Tibial artery (tissue), 4 donors: Measurements from ENCODE around the gene FMO4.
"Not testable (repeated sequence)": the region's sequence is repeated elsewhere in the genome, so short reads cannot be mapped to it uniquely, and the experiment has no call there.

Experiments used
- DNase-seq, 2 donors: peaks; one replicate each; pipeline ENCODE4 v3.0.0-alpha.2; 2019
- H3K27ac ChIP-seq, 2 donors: fragments of 200-600 bp; sonication (generic) in 1 of 2; 1 replicate in 1 of 2; 2 replicates in 1 of 2; pipeline ENCODE4 v1.5.1; 2018 to 2019; ENCODE audit warnings: mild to moderate bottlenecking in 1 of 2
- H3K27me3 ChIP-seq, 2 donors: fragments of 200-600 bp; sonication (generic) in 1 of 2; one replicate each; pipeline versions ENCODE4 v1.5.1 to v1.6.0; 2016 to 2019
- H3K36me3 ChIP-seq, 3 donors: fragments of 200-600 bp; sonication (generic) in 2 of 3; one replicate each; pipeline ENCODE4 v1.5.1; 2016 to 2019; ENCODE audit warnings: mild to moderate bottlenecking in 2 of 3
- H3K4me1 ChIP-seq, 4 donors: fragments of 200-600 bp; sonication (generic) in 2 of 4; 1 replicate in 3 of 4; 2 replicates in 1 of 4; pipeline ENCODE4 v1.5.1; 2016 to 2019
- H3K4me3 ChIP-seq, 2 donors: fragments of 200-600 bp; sonication (generic) in 1 of 2; 1 replicate in 1 of 2; 2 replicates in 1 of 2; pipeline ENCODE4 v1.5.1; 2018 to 2019; ENCODE audit warnings: mild to moderate bottlenecking in 2 of 2
- H3K9me3 ChIP-seq, 3 donors: fragments of 200-600 bp; sonication (generic) in 1 of 3; one replicate each; pipeline ENCODE4 v1.5.1; 2016 to 2019
- CTCF ChIP-seq, 2 experiments: fragments of 200-600 bp in 1 of 2; fragments of 450-650 bp in 1 of 2; IDR thresholded peaks; one replicate each; pipeline ENCODE4 v1.5.1; 2017 to 2019; ENCODE audit warnings: antibody characterized with exemption in 2 of 2, mild to moderate bottlenecking in 1 of 2, moderate library complexity in 1 of 2
- intact Hi-C: fragments of 100-400 bp; cut with DNase I; formaldehyde crosslinking; loops from one replicate; pipeline ENCODE4 v1.15.0; 2023; ENCODE audit warnings: low total_unique reads

The FMO4 gene

DNA sequence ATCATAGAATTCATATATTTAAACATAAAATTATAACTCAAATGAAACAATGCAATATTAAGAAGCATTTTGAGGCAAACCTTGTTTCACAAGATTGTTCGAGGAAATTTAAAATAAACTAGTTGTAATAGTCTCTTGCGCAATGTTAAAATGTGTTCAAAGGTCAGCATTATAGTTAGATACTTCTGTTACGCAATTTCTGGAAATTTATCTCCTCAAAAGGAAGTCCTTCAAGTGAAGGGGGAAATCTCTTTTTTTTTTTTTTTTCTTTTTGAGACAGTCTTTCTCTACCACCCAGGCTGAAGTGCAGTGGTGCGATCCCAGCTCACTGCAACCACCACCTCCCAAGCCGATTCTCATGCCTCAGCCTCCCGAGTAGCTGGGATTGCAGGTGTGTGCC is 52.1 kb downstream of the FMO4 start:
- H3K27ac ChIP-seq = no peak overlapping the region
- intact Hi-C loops = no loop called here

GRCh38 chr1:171366816-171367215 is 52.8 kb downstream of the FMO4 start:
- TF ChIP-seq CTCF (IDR thresholded peaks at IDR 0.05) = no peak
- no peaks in the 10 kb centered on the region for H3K36me3 ChIP-seq
- DNase-seq = no peak
- H3K27ac ChIP-seq = no peak overlapping the region
- peaks cover 0 to 3% (median 0%) of the 10 kb centered on the region in 3 donors for H3K9me3 ChIP-seq
- peaks cover 0 to 12% (median 4%) of the 10 kb centered on the region in 4 donors for H3K4me1 ChIP-seq
- intact Hi-C loops = no loop called here
- no peak overlapping the region for H3K4me3 ChIP-seq
- no peaks in the 10 kb centered on the region for H3K27me3 ChIP-seq

More for the DNA sequence above, 52.1 kb downstream of the FMO4 start:
- Histone ChIP-seq H3K36me3 (no peaks in the 10 kb centered on the region), H3K27me3 (no peaks in the 10 kb centered on the region), H3K9me3 (peaks cover 0 to 3% (median 0%) of the 10 kb centered on the region in 3 donors), H3K4me1 (peaks cover 0 to 5% (median 0%) of the 10 kb centered on the region in 4 donors), H3K4me3 (no peak overlapping the region)
- TF ChIP-seq CTCF (IDR thresholded peaks at IDR 0.05) = no peak
- DNase-seq = no peak

DNA sequence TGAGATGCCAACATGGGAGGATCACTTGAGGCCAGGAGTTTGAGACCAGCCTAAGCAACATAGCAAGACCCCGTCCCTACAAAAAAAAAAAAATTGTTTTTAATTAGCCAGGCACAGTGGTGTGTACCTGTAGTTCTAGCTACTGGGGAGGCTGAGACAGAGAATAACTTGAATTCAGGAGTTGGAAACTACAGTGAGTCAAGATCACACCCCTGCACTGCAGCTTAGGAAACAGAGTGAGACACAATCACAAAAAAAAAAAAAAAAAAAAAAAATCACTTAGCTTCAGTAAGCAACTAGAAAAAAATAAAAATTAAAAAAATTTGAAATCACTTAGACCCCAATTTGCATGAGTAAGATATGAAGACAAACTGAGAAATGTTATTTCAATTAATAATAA is 53.5 kb downstream of the FMO4 start:
- no peaks in the 10 kb centered on the region for H3K9me3 ChIP-seq
- TF ChIP-seq CTCF (IDR thresholded peaks at IDR 0.05) = no peak
- no peaks in the 10 kb centered on the region for H3K27me3 ChIP-seq
- no peak overlapping the region for H3K4me3 ChIP-seq
- peaks cover 0 to 18% (median 9%) of the 10 kb centered on the region in 4 donors for H3K4me1 ChIP-seq
- H3K36me3 ChIP-seq = no peaks in the 10 kb centered on the region
- H3K27ac ChIP-seq = no peak overlapping the region
- intact Hi-C loops = no loop called here
- DNase-seq = no peak

DNA sequence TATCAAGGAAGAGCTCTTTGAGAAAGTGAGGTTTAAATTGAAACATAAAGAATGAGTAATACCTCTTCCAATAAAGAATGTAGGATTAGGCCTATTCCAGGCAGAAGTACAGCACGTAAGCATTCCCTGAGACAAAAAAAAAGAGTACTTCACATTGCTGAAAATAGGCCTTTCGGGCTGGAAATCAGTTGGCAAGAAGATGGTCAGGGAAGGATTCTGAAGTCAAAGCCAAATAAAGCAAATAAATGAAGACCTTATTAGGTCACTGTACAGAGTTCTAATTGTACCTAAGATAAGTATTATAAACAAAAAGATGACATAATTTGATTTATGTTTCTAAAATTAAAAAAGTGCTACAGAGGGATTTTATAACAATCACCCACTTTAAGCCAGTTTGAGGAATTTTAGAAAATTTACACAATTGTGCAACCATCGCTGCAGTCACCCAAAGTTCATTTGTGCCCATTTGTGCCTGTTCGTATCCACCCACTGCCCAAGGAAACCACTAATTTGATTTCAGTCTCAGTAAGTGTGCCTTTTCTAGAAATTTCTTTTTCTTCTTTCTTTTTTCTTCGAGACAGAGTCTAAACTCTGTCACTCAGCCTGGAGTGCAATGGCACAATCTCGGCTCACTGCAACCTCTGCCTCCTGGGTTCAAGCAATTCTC is 58.6 kb downstream of the FMO4 start:
- DNase-seq = no peak
- no peak overlapping the region for H3K4me3 ChIP-seq
- peak overlapping the region; percentile 72 to 76 for H3K27ac ChIP-seq
- peaks cover 0 to 26% (median 16%) of the 10 kb centered on the region in 4 donors for H3K4me1 ChIP-seq
- intact Hi-C loops = no loop called here
- H3K36me3 ChIP-seq = no peaks in the 10 kb centered on the region
- H3K9me3 ChIP-seq = no peaks in the 10 kb centered on the region
- no peak for TF ChIP-seq CTCF (IDR thresholded peaks at IDR 0.05)
- H3K27me3 ChIP-seq = no peaks in the 10 kb centered on the region

DNA sequence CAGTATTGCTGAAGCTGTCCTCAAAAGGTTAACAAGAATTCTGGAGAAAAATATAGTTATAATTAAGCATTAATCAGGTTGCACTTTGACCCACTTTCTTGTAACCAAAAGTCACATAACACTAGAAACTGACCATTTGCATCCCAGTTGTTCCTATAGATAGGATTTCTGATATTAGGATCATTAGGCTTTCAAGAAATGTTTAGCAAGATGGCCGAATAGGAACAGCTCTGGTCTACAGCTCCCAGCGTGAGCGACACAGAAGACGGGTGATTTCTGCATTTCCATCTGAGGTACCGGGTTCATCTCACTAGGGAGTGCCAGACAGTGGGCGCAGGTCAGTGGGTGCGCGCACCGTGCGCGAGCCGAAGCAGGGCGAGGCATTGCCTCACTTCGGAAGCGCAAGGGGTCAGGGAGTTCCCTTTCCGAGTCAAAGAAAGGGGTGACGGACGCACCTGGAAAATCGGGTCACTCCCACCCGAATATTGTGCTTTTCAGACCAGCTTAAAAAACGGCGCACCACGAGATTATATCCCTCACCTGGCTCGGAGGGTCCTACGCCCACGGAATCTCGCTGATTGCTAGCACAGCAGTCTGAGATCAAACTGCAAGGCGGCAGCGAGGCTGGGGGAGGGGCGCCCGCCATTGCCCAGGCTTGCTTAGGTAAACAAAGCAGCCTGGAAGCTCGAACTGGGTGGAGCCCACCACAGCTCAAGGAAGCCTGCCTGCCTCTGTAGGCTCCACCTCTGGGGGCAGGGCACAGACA is 59.6 kb downstream of the FMO4 start:
- H3K36me3 ChIP-seq, H3K4me3 ChIP-seq, H3K27me3 ChIP-seq, intact Hi-C loops, DNase-seq, H3K9me3 ChIP-seq: not testable (repeated sequence)
- Histone ChIP-seq H3K4me1 (peaks cover 0 to 23% (median 16%) of the 10 kb centered on the region in 4 donors), H3K27ac (peak overlapping the region; percentile 61 to 72)

- Histone ChIP-seq H3K4me3 (no peak overlapping the region), H3K9me3 (no peaks in the 10 kb centered on the region), H3K27me3 (no peaks in the 10 kb centered on the region), H3K4me1 (no peaks in the 10 kb centered on the region), H3K27ac (no peak overlapping the region), H3K36me3 (no peaks in the 10 kb centered on the region)
- no peak for DNase-seq
- TF ChIP-seq CTCF (IDR thresholded peaks at IDR 0.05) = no peak
- intact Hi-C loops = no loop called here
These were observed 65.9 kb downstream of the FMO4 start for GRCh38 chr1:171379846-171380245.
